HCT116 (cell line): ENCODE results near the gene NFE2L3. TPM values are rescaled to one million over a fixed set of nuclear protein-coding genes. Genes with fewer than 3 reads are reported as not detected.

ENCODE experiments used
- ATAC-seq: fragments of 200-7000 bp; cut with Tn5 transposase; 2 replicates; pipeline ENCODE4 v1.9.1; 2020; ENCODE audit warnings: mild to moderate bottlenecking, moderate library complexity
- BruUV-seq: library from RNA; stranded (reverse); fragments of 400-500 nt; replicated peaks from 2 replicates; lab custom pipeline; 2021; lab: Mats Ljungman, UMichigan
- CTCF ChIA-PET: fragments of 300-600 bp; sonication (Branson Sonifier 250); formaldehyde crosslinking; loops from one replicate; lab custom pipeline; 2021; ENCODE audit warnings: antibody characterized with exemption; lab: Charles Lee
- POLR2A ChIA-PET: fragments of 300-600, 350-600 bp; sonication (Branson Sonifier 250); formaldehyde crosslinking; loops from one replicate; lab custom pipeline; 2021; ENCODE audit warnings: antibody characterized with exemption; lab: Charles Lee
- RAD21 ChIA-PET, 2 experiments: fragments of 300-600 bp; sonication (Branson Sonifier 250); formaldehyde crosslinking; loops; one replicate each; lab custom pipeline; 2023; ENCODE audit warnings: low total read pairs in 2 of 2; ENCODE audit not compliant: uncharacterized antibody in 2 of 2, unreplicated experiment in 2 of 2, low non-redundant PET in 1 of 2; lab: Charles Lee
- DNase-seq: peaks from one replicate; pipeline ENCODE4 v3.0.0-alpha.2; 2010; ENCODE audit warnings: low read depth, low spot score
- H2AFZ ChIP-seq: fragments of 200-600 bp; shearing (Covaris generic), sonication (generic); 2 replicates; pipeline ENCODE4 v1.6.1; 2017; ENCODE audit warnings: low read depth, mixed run types, mixed read lengths, antibody characterized with exemption, low read length; ENCODE audit not compliant: poor library complexity, severe bottlenecking
- H3K27ac ChIP-seq: 2 replicates; pipeline ENCODE4 v1.5.1; 2012; ENCODE audit warnings: low read depth, low read length
- H3K27me3 ChIP-seq: fragments of 200-600 bp; sonication (generic); 2 replicates; pipeline ENCODE4 v1.6.1; 2016; ENCODE audit warnings: mixed run types, low read length, mixed read lengths; ENCODE audit not compliant: insufficient read depth
- H3K36me3 ChIP-seq, 2 experiments: fragments of 200-500 bp in 1 of 2; fragments of 200-600 bp in 1 of 2; sonication (Bioruptor generic) in 1 of 2; sonication (generic) in 1 of 2; 2 replicates each; pipeline versions ENCODE4 v1.5.1 to v1.6.1; 2014 to 2016; ENCODE audit warnings: low read length in 2 of 2, inconsistent platforms in 1 of 2, mixed read lengths in 1 of 2, mixed run types in 1 of 2; ENCODE audit not compliant: insufficient read depth in 2 of 2, control insufficient read depth in 1 of 2
- H3K4me1 ChIP-seq, 2 experiments: fragments of 200-600 bp in 1 of 2; sonication (generic) in 1 of 2; 2 replicates each; pipeline versions ENCODE4 v1.5.1 to v1.6.1; 2012 to 2017; ENCODE audit warnings: low read length in 2 of 2, inconsistent platforms in 1 of 2, mild to moderate bottlenecking in 1 of 2, mixed read lengths in 1 of 2, mixed run types in 1 of 2, moderate library complexity in 1 of 2; ENCODE audit not compliant: insufficient read depth in 2 of 2, control insufficient read depth in 1 of 2
- H3K4me2 ChIP-seq: fragments of 200-600 bp; sonication (generic); 2 replicates; pipeline ENCODE4 v1.6.1; 2017; ENCODE audit warnings: mixed run types, low read length, mixed read lengths
- H3K4me3 ChIP-seq, 2 experiments: fragments of 200-600 bp in 1 of 2; sonication (generic) in 1 of 2; replicated peaks in 1 of 2; 2 replicates each; pipeline ENCODE4 v1.5.1; 2011 to 2016; ENCODE audit warnings: low read length in 2 of 2, control low read depth in 1 of 2, low read depth in 1 of 2, mild to moderate bottlenecking in 1 of 2, mixed read lengths in 1 of 2, mixed run types in 1 of 2
- H3K79me2 ChIP-seq: fragments of 200-600 bp; sonication (generic); 2 replicates; pipeline ENCODE4 v1.6.1; 2017; ENCODE audit warnings: mild to moderate bottlenecking, mixed run types, low read length, moderate library complexity, mixed read lengths; ENCODE audit not compliant: insufficient read depth
- H3K9ac ChIP-seq: fragments of 200-600 bp; sonication (generic); 2 replicates; pipeline ENCODE4 v1.6.1; 2016; ENCODE audit warnings: low read length, mixed read lengths
- H3K9me2 ChIP-seq: fragments of 200-600 bp; sonication (generic), shearing (Covaris generic); 2 replicates; pipeline ENCODE4 v1.6.1; 2017; ENCODE audit warnings: mixed run types, mild to moderate bottlenecking, moderate library complexity; ENCODE audit not compliant: insufficient read depth
- H3K9me3 ChIP-seq, 2 experiments: fragments of 200-500 bp in 1 of 2; fragments of 200-600 bp in 1 of 2; sonication (Bioruptor generic) in 1 of 2; sonication (generic) in 1 of 2; 2 replicates each; pipeline ENCODE4 v1.6.1; 2014 to 2017; ENCODE audit warnings: low read length in 2 of 2, mixed read lengths in 2 of 2, inconsistent platforms in 1 of 2, low read depth in 1 of 2, mild to moderate bottlenecking in 1 of 2, mixed run types in 1 of 2, moderate library complexity in 1 of 2; ENCODE audit not compliant: control insufficient read depth in 1 of 2, insufficient read depth in 1 of 2
- H4K20me1 ChIP-seq: fragments of 200-600 bp; sonication (generic), shearing (Covaris generic); 2 replicates; pipeline ENCODE4 v1.6.1; 2017; ENCODE audit warnings: mixed run types, mild to moderate bottlenecking, moderate library complexity; ENCODE audit not compliant: insufficient read depth
- ATF3 ChIP-seq: IDR thresholded peaks from 2 replicates; pipeline ENCODE4 v1.6.1; 2012
- CBX3 ChIP-seq: IDR thresholded peaks from 2 replicates; pipeline ENCODE4 v1.6.1; 2012; ENCODE audit warnings: low read depth
- EGR1 ChIP-seq: IDR thresholded peaks from 2 replicates; pipeline ENCODE4 v1.6.1; 2012; ENCODE audit warnings: low read depth
- ELF1 ChIP-seq: IDR thresholded peaks from 2 replicates; pipeline ENCODE4 v1.6.1; 2012; ENCODE audit warnings: low read depth, borderline replicate concordance
- EZH2phosphoT487 ChIP-seq: fragments of 200-600 bp; IDR thresholded peaks from 2 replicates; pipeline ENCODE4 v1.6.1; 2018; ENCODE audit warnings: antibody characterized with exemption, borderline replicate concordance
- JUND ChIP-seq: IDR thresholded peaks from 2 replicates; pipeline ENCODE4 v1.6.1; 2012
- SIN3A ChIP-seq: IDR thresholded peaks from 2 replicates; pipeline ENCODE4 v1.6.1; 2012; ENCODE audit warnings: low read depth
- SP1 ChIP-seq: IDR thresholded peaks from 2 replicates; pipeline ENCODE4 v1.6.1; 2012; ENCODE audit warnings: low read depth
- SRF ChIP-seq: IDR thresholded peaks from 2 replicates; pipeline ENCODE4 v1.6.1; 2012; ENCODE audit warnings: low read depth
- intact Hi-C: fragments of 100-400 bp; cut with micrococcal nuclease; formaldehyde crosslinking; loops from 2 replicates; pipeline ENCODE4 v1.10.0; 2022
- total RNA-seq: library from RNA; stranded (reverse); gene quantifications from one replicate; pipeline ENCODE4 v1.2.1, GENCODE V29; 2021; ENCODE audit not compliant: unreplicated experiment
- TF ChIP-seq, protein P1 (sequence below): IDR thresholded peaks from 2 replicates; pipeline ENCODE4 v1.6.1; 2012

NFE2L3 gene
- total RNA-seq, 1 experiment from 2014 or later, result 27.0 TPM

DNA sequence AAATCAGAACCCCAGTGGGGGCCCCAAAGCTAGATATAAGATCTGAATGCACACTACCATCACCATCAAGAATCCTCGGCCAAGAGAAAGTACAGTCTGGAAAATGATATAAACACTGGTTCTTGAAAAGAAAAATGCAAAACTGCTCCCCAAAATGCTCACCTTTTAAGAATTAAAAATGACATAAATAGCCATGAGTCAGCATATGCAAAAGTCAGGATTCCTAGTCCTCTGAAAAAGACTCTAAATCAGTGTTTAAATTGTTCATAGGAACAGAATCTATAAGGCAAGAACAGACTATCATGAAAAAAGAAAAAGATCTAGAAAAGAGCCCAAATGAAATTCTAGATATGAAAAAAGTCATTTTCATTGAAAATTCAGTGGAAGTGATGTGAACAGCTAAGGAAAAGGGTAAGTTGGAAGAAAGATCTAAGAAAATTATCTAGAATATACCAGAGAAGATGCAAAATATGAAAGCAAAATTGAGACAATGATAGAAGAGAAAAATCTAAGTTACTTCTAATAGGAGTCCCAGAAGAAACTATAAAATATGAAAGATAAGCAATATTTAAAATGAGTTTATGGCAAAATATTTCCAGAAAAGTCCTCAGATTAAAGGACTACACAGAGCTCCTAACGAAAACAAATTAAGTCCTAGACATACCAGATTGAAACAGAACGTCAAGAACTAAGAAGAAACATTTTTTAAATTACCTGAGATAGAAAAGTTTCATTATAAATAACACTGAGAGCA is 29.7 kb downstream of the NFE2L3 start (continued):
- no peak for TF ChIP-seq ATF3
- TF ChIP-seq EZH2phosphoT487, result no peak
- no peak for TF ChIP-seq SRF

- intact Hi-C loops, result loop anchor here (5.0 kb wide), 1 partner anchor 90 kb away; no protein-coding TSS in a partner anchor
- H2AFZ ChIP-seq, result no peak overlapping the region
- no peaks in the 10 kb centered on the region for H3K27me3 ChIP-seq
- H3K9ac ChIP-seq, result no peak overlapping the region
- H3K9me3 ChIP-seq, result no peaks in the 10 kb centered on the region
- CTCF ChIA-PET, result interaction anchor here (1.6 to 3.8 kb wide), 2 partner anchors 91 to 183 kb away, joined by 4 to 16 read pairs; no protein-coding TSS in a partner anchor
- BruUV-seq, result no TSS peak
- peaks cover 17% of the 10 kb centered on the region; the same call in 1 of the 2 replicates for H4K20me1 ChIP-seq
- no peaks in the 10 kb centered on the region for H3K36me3 ChIP-seq
- POLR2A ChIA-PET, result interaction anchor here (1.4 to 1.5 kb wide), 2 partner anchors 10 to 17 kb away, joined by 3 to 4 read pairs; no protein-coding TSS in a partner anchor
- no peak overlapping the region for H3K27ac ChIP-seq
- no peaks in the 10 kb centered on the region for H3K9me2 ChIP-seq
- TF ChIP-seq JUND, result 0 out of 2 replicates have a peak, but pooled peaks have one; percentile 3
- no peak for TF ChIP-seq EGR1
- DNase-seq, result no peak
- H3K4me1 ChIP-seq, result no peaks in the 10 kb centered on the region
- H3K4me2 ChIP-seq, result no peak overlapping the region
- ATAC-seq, result no peak
- H3K79me2 ChIP-seq, result no peaks in the 10 kb centered on the region
- RAD21 ChIA-PET, result no interaction called here
- H3K4me3 ChIP-seq, result no peak overlapping the region
These were observed 30.3 kb downstream of the NFE2L3 start for GRCh38 chr7:26182283-26182682.

DNA sequence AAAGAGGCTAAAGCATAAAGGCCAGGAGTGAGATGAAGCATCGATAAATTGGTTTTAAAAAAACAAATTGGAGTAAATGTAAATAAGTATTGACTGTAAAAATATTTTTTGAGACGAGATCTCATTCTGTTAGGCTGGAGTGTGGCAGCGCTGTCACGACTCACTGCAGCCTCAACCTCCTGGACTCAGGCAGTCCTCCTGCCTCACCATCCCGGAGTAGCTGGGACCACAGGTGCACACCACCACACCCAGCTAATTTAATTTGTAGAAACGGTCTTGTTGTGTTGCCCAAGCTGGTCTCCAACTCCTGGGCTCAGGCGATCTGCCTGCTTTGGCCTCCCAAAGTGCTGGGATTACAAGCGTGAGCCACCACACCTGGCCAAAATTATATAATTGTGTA is 30.7 kb downstream of the NFE2L3 start:
- BruUV-seq, result no TSS peak
- Histone ChIP-seq H4K20me1 (peaks cover 19% of the 10 kb centered on the region; the same call in 1 of the 2 replicates), H2AFZ (no peak overlapping the region), H3K4me2 (no peak overlapping the region), H3K36me3 (no peaks in the 10 kb centered on the region), H3K9me2 (no peaks in the 10 kb centered on the region), H3K27me3 (no peaks in the 10 kb centered on the region), H3K4me3 (no peak overlapping the region), H3K9me3 (no peaks in the 10 kb centered on the region), H3K79me2 (no peaks in the 10 kb centered on the region), H3K4me1 (no peaks in the 10 kb centered on the region), H3K27ac (peak overlapping the region; percentile 5; the same call in 1 of the 2 replicates), H3K9ac (no peak overlapping the region)
- POLR2A ChIA-PET, result interaction anchor here (1.4 to 1.5 kb wide), 2 partner anchors 9 to 16 kb away, joined by 3 to 4 read pairs; no protein-coding TSS in a partner anchor
- CTCF ChIA-PET, result interaction anchor here (3.8 kb wide), 1 partner anchor 92 kb away, joined by 16 read pairs; no protein-coding TSS in a partner anchor
- RAD21 ChIA-PET, result no interaction called here
- TF ChIP-seq CBX3 (no peak), JUND (no peak), ATF3 (no peak), EZH2phosphoT487 (no peak), SP1 (no peak), SIN3A (no peak), EGR1 (no peak), ELF1 (no peak)
- TF ChIP-seq, protein P1, sequence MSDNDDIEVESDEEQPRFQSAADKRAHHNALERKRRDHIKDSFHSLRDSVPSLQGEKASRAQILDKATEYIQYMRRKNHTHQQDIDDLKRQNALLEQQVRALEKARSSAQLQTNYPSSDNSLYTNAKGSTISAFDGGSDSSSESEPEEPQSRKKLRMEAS, result no peak
- ATAC-seq, result 0 out of 2 replicates have a peak, but pooled peaks have one; percentile 7
- intact Hi-C loops, result loop anchor here (5.0 kb wide), 1 partner anchor 90 kb away; no protein-coding TSS in a partner anchor
- DNase-seq, result no peak
